ENCODE measurements around the gene EDDM3A. TPM values are rescaled to one million over a fixed set of nuclear protein-coding genes. Genes with fewer than 3 reads are reported as not detected.

The EDDM3A gene
- polyA plus RNA-seq, 1 of the 3 experiments (the other 2 are of a cell fraction), result not detected

- H3K4me2 ChIP-seq, result no peak overlapping the region
Observed at GRCh38 chr14:20760950-20761349, 15.3 kb downstream of the EDDM3A start.

More at GRCh38 chr14:20760950-20761349, 15.3 kb downstream of the EDDM3A start:
- no peaks in the 10 kb centered on the region for H3K4me1 ChIP-seq (ENCODE audit: control insufficient read depth in 1 of 2, insufficient read depth in 2 of 2, low read depth in 1 of 2, low read length in 1 of 2)
- H3K36me3 ChIP-seq (replicated peaks in 1 of 2; ENCODE audit: control insufficient read depth in 1 of 2, insufficient read depth in 2 of 2, low read length in 1 of 2), result no peaks in the 10 kb centered on the region
- no peak overlapping the region for H3K9ac ChIP-seq
- peaks cover 6% of the 10 kb centered on the region; the same call in 1 of the 2 replicates for H3K27me3 ChIP-seq (ENCODE audit: insufficient read depth)
- no peak for TF ChIP-seq CTCF (IDR thresholded peaks at IDR 0.05)
- no peak for TF ChIP-seq TCF12 (IDR thresholded peaks at IDR 0.05)
- no peak for TF ChIP-seq GABPA (IDR thresholded peaks at IDR 0.05; ENCODE audit: low read depth)
- TF ChIP-seq RCOR1 (IDR thresholded peaks at IDR 0.05; ENCODE audit: low read length), result no peak
- TF ChIP-seq SMC3 (IDR thresholded peaks at IDR 0.05; ENCODE audit: low read depth, low read length), result no peak
- no peak for TF ChIP-seq USF2 (IDR thresholded peaks at IDR 0.05; ENCODE audit: borderline replicate concordance, low read depth, low read length)
- no peak for TF ChIP-seq NRF1 (IDR thresholded peaks at IDR 0.05; ENCODE audit: low read depth, low read length)
- no peak for TF ChIP-seq USF1 (IDR thresholded peaks at IDR 0.05; ENCODE audit: borderline replicate concordance, low read depth)
- TF ChIP-seq MAX (IDR thresholded peaks at IDR 0.05; ENCODE audit: low read depth), result no peak
- TF ChIP-seq EZH2phosphoT487 (IDR thresholded peaks at IDR 0.05; ENCODE audit: borderline replicate concordance, low read depth), result no peak
- no peak for TF ChIP-seq YY1 (IDR thresholded peaks at IDR 0.05; ENCODE audit: low read depth)
- TF ChIP-seq PBX3 (IDR thresholded peaks at IDR 0.05), result no peak
- no peak for TF ChIP-seq CHD2 (IDR thresholded peaks at IDR 0.05; ENCODE audit: low read length, partially characterized antibody)
- TF ChIP-seq RFX5 (IDR thresholded peaks at IDR 0.05; ENCODE audit: low read length), result no peak
- no peaks in the 10 kb centered on the region for H4K20me1 ChIP-seq (ENCODE audit: insufficient read depth)
- no peak overlapping the region for H3K27ac ChIP-seq (ENCODE audit: low read depth in 2 of 2, low read length in 1 of 2)
- H3K9me3 ChIP-seq, result no peaks in the 10 kb centered on the region
- H2AFZ ChIP-seq (ENCODE audit: low read depth), result no peak overlapping the region
- H3K79me2 ChIP-seq (ENCODE audit: insufficient read depth), result no peaks in the 10 kb centered on the region
- DNase-seq, result no peak
- H3K9me2 ChIP-seq, result no peaks in the 10 kb centered on the region
- POLR2A ChIA-PET, result no interaction called here
- H3K4me3 ChIP-seq (ENCODE audit: low read depth in 2 of 2, low read length in 1 of 2), result no peak overlapping the region
- no peaks in the 10 kb centered on the region for H3F3A ChIP-seq (replicated peaks; ENCODE audit: insufficient read depth)
- CTCF ChIA-PET, result no interaction called here
